Amniotic stem cell (primary cell): ENCODE measurements around the gene JAK3.
"Not testable (repeated sequence)": the region's sequence is repeated elsewhere in the genome, so short reads cannot be mapped to it uniquely, and the experiment has no call there.

ENCODE experiments used
- DNase-seq: peaks from one replicate; lab custom pipeline; 2025; lab: John Stamatoyannopoulos, UW

The JAK3 gene

GRCh38 chr19:17847538-17848366, at the start of gene JAK3:
JAK3 (minus strand) TSS chr19:17847982; CDS start chr19:17844417, 3,565 bp downstream.
- DNase-seq = no peak

- DNase-seq = no peak
These were observed 46.0 kb upstream of the JAK3 start for GRCh38 chr19:17893766-17894165.

- DNase-seq = no peak
These were observed 41.9 kb upstream of the JAK3 start for GRCh38 chr19:17889609-17890214.

- DNase-seq = no peak
These were observed 40.5 kb upstream of the JAK3 start for GRCh38 chr19:17888260-17888659.

- not testable (repeated sequence) for DNase-seq
These were observed 39.4 kb upstream of the JAK3 start for GRCh38 chr19:17887221-17887620.

- DNase-seq = no peak
These were observed 38.7 kb upstream of the JAK3 start for GRCh38 chr19:17886515-17886914.

GRCh38 chr19:17883627-17884410, 36.0 kb upstream of the JAK3 start:
- DNase-seq = no peak

- DNase-seq = no peak
These were observed 33.9 kb upstream of the JAK3 start for GRCh38 chr19:17881701-17882100.

GRCh38 chr19:17879466-17879865, 31.7 kb upstream of the JAK3 start:
- DNase-seq = no peak

GRCh38 chr19:17877696-17878095, 29.9 kb upstream of the JAK3 start:
- DNase-seq = no peak

- DNase-seq = no peak
These were observed 27.0 kb upstream of the JAK3 start for GRCh38 chr19:17874758-17875135.

- no peak for DNase-seq
These were observed 26.3 kb upstream of the JAK3 start for GRCh38 chr19:17873786-17874757.

- DNase-seq = no peak
These were observed 24.6 kb upstream of the JAK3 start for GRCh38 chr19:17872251-17873001.

- DNase-seq = no peak
These were observed 24.1 kb upstream of the JAK3 start, which contains the start of gene SLC5A5 for GRCh38 chr19:17871878-17872250. SLC5A5 (plus strand) TSS chr19:17871945; CDS start chr19:17872320, 375 bp downstream.

GRCh38 chr19:17871032-17871877, 23.5 kb upstream of the JAK3 start:
- DNase-seq = no peak

GRCh38 chr19:17869114-17869608, 21.4 kb upstream of the JAK3 start:
- DNase-seq = no peak

- DNase-seq = no peak
These were observed 20.9 kb upstream of the JAK3 start for GRCh38 chr19:17868669-17869068.

GRCh38 chr19:17866964-17867486, 19.2 kb upstream of the JAK3 start:
- DNase-seq = no peak

GRCh38 chr19:17866312-17866963, 18.7 kb upstream of the JAK3 start:
- DNase-seq = no peak
